ENCODE results near the gene TTC17. TPM values are rescaled to one million over a fixed set of nuclear protein-coding genes. Genes with fewer than 3 reads are reported as not detected.

The TTC17 gene
- total RNA-seq, 2 experiments from 2014 or later: 72.9 to 77.3 TPM

GRCh38 chr11:43505171-43505570 lies 146.5 kb downstream of the TTC17 start:
- no peaks in the 10 kb centered on the region for H3K4me1 ChIP-seq (ENCODE audit: insufficient read depth, low read length)
- peaks cover 2% of the 10 kb centered on the region for H3K9me3 Mint-ChIP-seq
- TF ChIP-seq CTCF (IDR thresholded peaks at IDR 0.05): no peak
- H3K4me1 Mint-ChIP-seq (ENCODE audit: low read depth): no peaks in the 10 kb centered on the region
- H3K36me3 ChIP-seq (ENCODE audit: insufficient read depth, low read length): no peaks in the 10 kb centered on the region
- H3K27ac Mint-ChIP-seq: no peak overlapping the region
- ATAC-seq (ENCODE audit: poor library complexity) (no peak), DNase-seq (no peak)
- H3K27me3 Mint-ChIP-seq: no peaks in the 10 kb centered on the region
- no peak overlapping the region for H3K4me3 ChIP-seq (ENCODE audit: low read length)
- no peaks in the 10 kb centered on the region for H3K36me3 Mint-ChIP-seq (ENCODE audit: low read depth)
- H3K9me3 ChIP-seq (ENCODE audit: control insufficient read depth in 1 of 2, insufficient read depth in 1 of 2, low read length in 2 of 2): no peaks in the 10 kb centered on the region
- CTCF ChIA-PET: no interaction called here
- H3K27me3 ChIP-seq (ENCODE audit: control insufficient read depth in 1 of 2, insufficient read depth in 2 of 2, low read length in 2 of 2): no peaks in the 10 kb centered on the region
- intact Hi-C loops (cut with DNase I, micrococcal nuclease): no loop called here
- H3K27ac ChIP-seq (ENCODE audit: low read depth in 1 of 2, low read length in 2 of 2): no peak overlapping the region
- H3K4me3 Mint-ChIP-seq: no peak overlapping the region
- POLR2A ChIA-PET: no interaction called here

- Histone ChIP-seq H3K36me3 (ENCODE audit: insufficient read depth, low read length) (no peaks in the 10 kb centered on the region), H3K4me3 (ENCODE audit: low read length) (no peak overlapping the region), H3K9me3 (ENCODE audit: control insufficient read depth in 1 of 2, insufficient read depth in 1 of 2, low read length in 2 of 2) (no peaks in the 10 kb centered on the region), H3K4me1 (ENCODE audit: insufficient read depth, low read length) (no peaks in the 10 kb centered on the region), H3K27me3 (ENCODE audit: control insufficient read depth in 1 of 2, insufficient read depth in 2 of 2, low read length in 2 of 2) (no peaks in the 10 kb centered on the region), H3K27ac (ENCODE audit: low read depth in 1 of 2, low read length in 2 of 2) (no peak overlapping the region)
- intact Hi-C loops (cut with DNase I, micrococcal nuclease): no loop called here
- Mint-ChIP-seq H3K4me3 (no peak overlapping the region), H3K27ac (no peak overlapping the region), H3K27me3 (no peaks in the 10 kb centered on the region), H3K36me3 (ENCODE audit: low read depth) (no peaks in the 10 kb centered on the region), H3K4me1 (ENCODE audit: low read depth) (no peaks in the 10 kb centered on the region), H3K9me3 (no peaks in the 10 kb centered on the region)
- DNase-seq (no peak), ATAC-seq (ENCODE audit: poor library complexity) (no peak)
- no peak for TF ChIP-seq CTCF (IDR thresholded peaks at IDR 0.05)
- ChIA-PET POLR2A (no interaction called here), CTCF (no interaction called here)
Measured at GRCh38 chr11:43507171-43507570, 148.5 kb downstream of the TTC17 start.

GRCh38 chr11:43508511-43508918 lies 149.8 kb downstream of the TTC17 start:
- H3K27ac Mint-ChIP-seq: no peak overlapping the region
- H3K4me3 Mint-ChIP-seq: no peak overlapping the region
- peaks cover 0 to 5% of the 10 kb centered on the region in 2 experiments for H3K9me3 ChIP-seq (ENCODE audit: control insufficient read depth in 1 of 2, insufficient read depth in 1 of 2, low read length in 2 of 2)
- H3K9me3 Mint-ChIP-seq: no peaks in the 10 kb centered on the region
- no peak overlapping the region for H3K27ac ChIP-seq (ENCODE audit: low read depth in 1 of 2, low read length in 2 of 2)
- CTCF ChIA-PET: no interaction called here
- no peak overlapping the region for H3K4me3 ChIP-seq (ENCODE audit: low read length)
- H3K4me1 Mint-ChIP-seq (ENCODE audit: low read depth): no peaks in the 10 kb centered on the region
- no peaks in the 10 kb centered on the region for H3K27me3 Mint-ChIP-seq
- H3K27me3 ChIP-seq (ENCODE audit: control insufficient read depth in 1 of 2, insufficient read depth in 2 of 2, low read length in 2 of 2): no peaks in the 10 kb centered on the region
- no peaks in the 10 kb centered on the region for H3K36me3 ChIP-seq (ENCODE audit: insufficient read depth, low read length)
- POLR2A ChIA-PET: no interaction called here
- no peak for ATAC-seq (ENCODE audit: poor library complexity)
- peak in 1 of 14 experiments; percentile 2 for DNase-seq
- no peaks in the 10 kb centered on the region for H3K4me1 ChIP-seq (ENCODE audit: insufficient read depth, low read length)
- TF ChIP-seq CTCF (IDR thresholded peaks at IDR 0.05): no peak
- intact Hi-C loops (cut with DNase I, micrococcal nuclease): no loop called here
- H3K36me3 Mint-ChIP-seq (ENCODE audit: low read depth): no peaks in the 10 kb centered on the region

All from CD4-positive, alpha-beta T cell (primary cell).